HEK293 (cell line): Measurements from ENCODE around the gene SUGP2.

Experiments used
- CTCF ChIA-PET: fragments of 350-600 bp; formaldehyde crosslinking; extraction: SDS; loops from one replicate; lab custom pipeline; 2021; ENCODE audit warnings: antibody characterized with exemption; lab: Yijun Ruan, JAX
- POLR2A ChIA-PET: fragments of 300-600 bp; formaldehyde crosslinking; extraction: SDS; loops from one replicate; lab custom pipeline; 2020; ENCODE audit warnings: antibody characterized with exemption, inconsistent platforms; lab: Yijun Ruan, JAX
- H3K27ac ChIP-seq: fragments of 200-500 bp; sonication (Bioruptor generic); 2 replicates; pipeline ENCODE4 v1.5.1; 2014; ENCODE audit warnings: low read depth, low read length, control low read depth, inconsistent platforms; ENCODE audit errors: extremely low read depth
- H3K36me3 ChIP-seq, 2 experiments: fragments of 200-500 bp in 1 of 2; sonication (Bioruptor generic) in 1 of 2; 1 replicate in 1 of 2; 2 replicates in 1 of 2; pipeline ENCODE4 v1.5.1; 2014 to 2017; ENCODE audit warnings: inconsistent platforms in 2 of 2, low read length in 2 of 2; ENCODE audit not compliant: control insufficient read depth in 2 of 2, insufficient read depth in 1 of 2
- H3K4me1 ChIP-seq: fragments of 200-500 bp; sonication (Bioruptor generic); 2 replicates; pipeline ENCODE4 v1.5.1; 2014; ENCODE audit warnings: mild to moderate bottlenecking, low read length, inconsistent platforms; ENCODE audit not compliant: control insufficient read depth, insufficient read depth
- H3K4me3 ChIP-seq: 2 replicates; pipeline ENCODE4 v1.5.1; 2011; ENCODE audit warnings: low read depth, mild to moderate bottlenecking, control low read depth, low read length, moderate library complexity
- H3K9me3 ChIP-seq: fragments of 200-500 bp; sonication (Bioruptor generic); 2 replicates; pipeline ENCODE4 v1.5.1; 2014; ENCODE audit warnings: low read depth, low read length, inconsistent platforms; ENCODE audit not compliant: control insufficient read depth, insufficient read depth
- CTCF ChIP-seq: fragments of 450-650 bp; formaldehyde crosslinking; IDR thresholded peaks from 2 replicates; pipeline ENCODE4 v1.5.1; 2016; ENCODE audit warnings: missing biosample characterization, missing genetic modification characterization
- EGR2 ChIP-seq: fragments of 450-650 bp; formaldehyde crosslinking; IDR thresholded peaks from 2 replicates; pipeline ENCODE4 v1.5.1; 2016; ENCODE audit warnings: low read depth, missing biosample characterization, missing genetic modification characterization
- GLI4 ChIP-seq: fragments of 450-650 bp; formaldehyde crosslinking; IDR thresholded peaks from 2 replicates; pipeline ENCODE4 v1.5.1; 2016; ENCODE audit warnings: missing biosample characterization, missing genetic modification characterization
- GLIS1 ChIP-seq: fragments of 450-650 bp; formaldehyde crosslinking; IDR thresholded peaks from 2 replicates; pipeline ENCODE4 v1.5.1; 2016; ENCODE audit warnings: missing biosample characterization, missing genetic modification characterization
- HIC1 ChIP-seq: fragments of 450-650 bp; formaldehyde crosslinking; IDR thresholded peaks from 2 replicates; pipeline ENCODE4 v1.5.1; 2016; ENCODE audit warnings: missing biosample characterization, missing genetic modification characterization
- MZF1 ChIP-seq: fragments of 450-650 bp; formaldehyde crosslinking; IDR thresholded peaks from 2 replicates; pipeline ENCODE4 v1.5.1; 2017; ENCODE audit warnings: missing biosample characterization, missing genetic modification characterization, borderline replicate concordance
- OSR2 ChIP-seq: fragments of 450-650 bp; formaldehyde crosslinking; IDR thresholded peaks from 2 replicates; pipeline ENCODE4 v1.5.1; 2016; ENCODE audit warnings: missing biosample characterization, missing genetic modification characterization
- PATZ1 ChIP-seq: fragments of 450-650 bp; formaldehyde crosslinking; IDR thresholded peaks from 2 replicates; pipeline ENCODE4 v1.5.1; 2016; ENCODE audit warnings: missing biosample characterization, missing genetic modification characterization
- REST ChIP-seq: fragments of 450-650 bp; formaldehyde crosslinking; IDR thresholded peaks from 2 replicates; pipeline ENCODE4 v1.5.1; 2016; ENCODE audit warnings: missing biosample characterization, missing genetic modification characterization
- YY1 ChIP-seq: fragments of 450-650 bp; formaldehyde crosslinking; IDR thresholded peaks from 2 replicates; pipeline ENCODE4 v1.5.1; 2018; ENCODE audit warnings: missing biosample characterization, missing genetic modification characterization
- ZBTB17 ChIP-seq: fragments of 450-650 bp; formaldehyde crosslinking; IDR thresholded peaks from 2 replicates; pipeline ENCODE4 v1.5.1; 2016; ENCODE audit warnings: missing biosample characterization, missing genetic modification characterization
- ZNF423 ChIP-seq: fragments of 450-650 bp; formaldehyde crosslinking; IDR thresholded peaks from 2 replicates; pipeline ENCODE4 v1.5.1; 2016; ENCODE audit warnings: missing biosample characterization, missing genetic modification characterization
- ZNF600 ChIP-seq: fragments of 450-650 bp; formaldehyde crosslinking; IDR thresholded peaks from 2 replicates; pipeline ENCODE4 v1.5.1; 2016; ENCODE audit warnings: missing biosample characterization, missing genetic modification characterization
- ZNF623 ChIP-seq: fragments of 450-650 bp; formaldehyde crosslinking; IDR thresholded peaks from 2 replicates; pipeline ENCODE4 v1.5.1; 2016; ENCODE audit warnings: missing biosample characterization, missing genetic modification characterization
- ZNF692 ChIP-seq: fragments of 450-650 bp; formaldehyde crosslinking; IDR thresholded peaks from 2 replicates; pipeline ENCODE4 v1.5.1; 2016; ENCODE audit warnings: missing biosample characterization, missing genetic modification characterization
- ZNF777 ChIP-seq: fragments of 450-650 bp; formaldehyde crosslinking; IDR thresholded peaks from 2 replicates; pipeline ENCODE4 v1.5.1; 2017; ENCODE audit warnings: missing biosample characterization, missing genetic modification characterization, borderline replicate concordance

Gene SUGP2

GRCh38 chr19:19064811-19065745 lies 31.8 kb upstream of the SUGP2 start:
- CTCF ChIA-PET, result interaction anchor here (0.6 to 1.2 kb wide), 4 partner anchors 12 to 737 kb away, joined by 3 to 4 read pairs (median 4); no protein-coding TSS in a partner anchor
- Histone ChIP-seq H3K36me3 (no peaks in the 10 kb centered on the region), H3K27ac (no peak overlapping the region), H3K4me3 (peak overlapping the region; percentile 67), H3K9me3 (no peaks in the 10 kb centered on the region), H3K4me1 (peaks cover 11% of the 10 kb centered on the region)
- TF ChIP-seq ZNF600 (tag by site-specific recombination) (0 out of 2 replicates have a peak, but pooled peaks have one; percentile 39), ZNF623 (tag by site-specific recombination) (peak; percentile 25; the same call in 1 of the 2 replicates), ZNF777 (tag by site-specific recombination) (no peak), CTCF (no peak), ZNF692 (tag by site-specific recombination) (peak; percentile 56), GLIS1 (peak; percentile 54), OSR2 (peak; percentile 45; the same call in 1 of the 2 replicates)
- POLR2A ChIA-PET, result interaction anchor here (0.6 kb wide), 1 partner anchor 670 kb away, joined by 3 read pairs; no protein-coding TSS in a partner anchor

- ChIA-PET CTCF (interaction anchor here (0.6 to 2.5 kb wide), 5 partner anchors 11 to 120 kb away, joined by 3 to 10 read pairs (median 4); no protein-coding TSS in a partner anchor), POLR2A (interaction anchor here (1.0 to 1.6 kb wide), 2 partner anchors 26 to 72 kb away, joined by 3 read pairs; no protein-coding TSS in a partner anchor)
- TF ChIP-seq HIC1 (tag by site-specific recombination) (peak; percentile 35; the same call in 1 of the 2 replicates), ZBTB17 (tag by site-specific recombination) (no peak), ZNF423 (tag by site-specific recombination) (no peak), GLI4 (tag by site-specific recombination) (0 out of 2 replicates have a peak, but pooled peaks have one; percentile 10), YY1 (tag by site-specific recombination) (0 out of 2 replicates have a peak, but pooled peaks have one; percentile 30), CTCF (peak; percentile 56), MZF1 (tag by site-specific recombination) (no peak), PATZ1 (tag by site-specific recombination) (0 out of 2 replicates have a peak, but pooled peaks have one; percentile 13), REST (0 out of 2 replicates have a peak, but pooled peaks have one; percentile 14), EGR2 (peak; percentile 24; the same call in 1 of the 2 replicates)
Measured at GRCh38 chr19:19064098-19064722, 30.9 kb upstream of the SUGP2 start.

More at GRCh38 chr19:19064098-19064722, 30.9 kb upstream of the SUGP2 start:
- H3K4me3 ChIP-seq, result peak overlapping the region; percentile 67
- peaks cover 0 to 6% of the 10 kb centered on the region in 2 experiments; a peak in 1 of 3 replicates for H3K36me3 ChIP-seq
- no peaks in the 10 kb centered on the region for H3K9me3 ChIP-seq
- peaks cover 11% of the 10 kb centered on the region for H3K4me1 ChIP-seq
- H3K27ac ChIP-seq, result peak overlapping the region; percentile 6; the same call in 1 of the 2 replicates
